GM19035 (cell line): ENCODE results near the gene SLC39A11.
"Not testable (repeated sequence)": the region's sequence is repeated elsewhere in the genome, so short reads cannot be mapped to it uniquely, and the experiment has no call there.

Experiments used
- ATAC-seq: cut with Tn5 transposase; IDR thresholded peaks from one replicate; pipeline ENCODE4 v1.9.1; 2021; ENCODE audit not compliant: unreplicated experiment

Gene SLC39A11

GRCh38 chr17:72765368-72766153 lies 326.9 kb downstream of the SLC39A11 start:
- no peak for ATAC-seq

- no peak for ATAC-seq
Measured at GRCh38 chr17:72764632-72765041, 327.9 kb downstream of the SLC39A11 start.

- no peak for ATAC-seq
Measured at GRCh38 chr17:72763981-72764380, 328.5 kb downstream of the SLC39A11 start.

GRCh38 chr17:72761893-72762575 lies 330.5 kb downstream of the SLC39A11 start:
- ATAC-seq: not testable (repeated sequence)

GRCh38 chr17:72761431-72761830 lies 331.1 kb downstream of the SLC39A11 start:
- no peak for ATAC-seq

- ATAC-seq: no peak
Measured at GRCh38 chr17:72760368-72760767, 332.1 kb downstream of the SLC39A11 start.

GRCh38 chr17:72759301-72759700 lies 333.2 kb downstream of the SLC39A11 start:
- ATAC-seq: no peak

GRCh38 chr17:72756256-72756655 lies 336.2 kb downstream of the SLC39A11 start:
- no peak for ATAC-seq

- ATAC-seq: no peak
Measured at GRCh38 chr17:72754513-72754912, 338.0 kb downstream of the SLC39A11 start.

- ATAC-seq: no peak
Measured at GRCh38 chr17:72751746-72752145, 340.7 kb downstream of the SLC39A11 start.

GRCh38 chr17:72749119-72749572 lies 343.3 kb downstream of the SLC39A11 start:
- ATAC-seq: no peak

- no peak for ATAC-seq
Measured at GRCh38 chr17:72747501-72747900, 345.0 kb downstream of the SLC39A11 start.

- no peak for ATAC-seq
Measured at GRCh38 chr17:72745241-72745640, 347.2 kb downstream of the SLC39A11 start.

- no peak for ATAC-seq
Measured at GRCh38 chr17:72743037-72743467, 349.4 kb downstream of the SLC39A11 start.

GRCh38 chr17:72737151-72737690 lies 355.3 kb downstream of the SLC39A11 start:
- no peak for ATAC-seq

- no peak for ATAC-seq
Measured at GRCh38 chr17:72735592-72735991, 356.9 kb downstream of the SLC39A11 start.

- no peak for ATAC-seq
Measured at GRCh38 chr17:72735048-72735447, 357.4 kb downstream of the SLC39A11 start.

GRCh38 chr17:72734613-72735012 lies 357.9 kb downstream of the SLC39A11 start:
- no peak for ATAC-seq

GRCh38 chr17:72733619-72734282 lies 358.7 kb downstream of the SLC39A11 start:
- ATAC-seq: no peak

- no peak for ATAC-seq
Measured at GRCh38 chr17:72732893-72733618, 359.4 kb downstream of the SLC39A11 start.

- no peak for ATAC-seq
Measured at GRCh38 chr17:72730077-72730476, 362.4 kb downstream of the SLC39A11 start.
